GM12872 (cell line): Measurements from ENCODE around the gene CDHR5.

Source experiments
- CTCF ChIP-seq: IDR thresholded peaks from 3 replicates; pipeline ENCODE4 v1.5.1; 2011; ENCODE audit warnings: low read depth, mild to moderate bottlenecking, low read length, moderate library complexity; ENCODE audit not compliant: insufficient read depth

Gene CDHR5

DNA sequence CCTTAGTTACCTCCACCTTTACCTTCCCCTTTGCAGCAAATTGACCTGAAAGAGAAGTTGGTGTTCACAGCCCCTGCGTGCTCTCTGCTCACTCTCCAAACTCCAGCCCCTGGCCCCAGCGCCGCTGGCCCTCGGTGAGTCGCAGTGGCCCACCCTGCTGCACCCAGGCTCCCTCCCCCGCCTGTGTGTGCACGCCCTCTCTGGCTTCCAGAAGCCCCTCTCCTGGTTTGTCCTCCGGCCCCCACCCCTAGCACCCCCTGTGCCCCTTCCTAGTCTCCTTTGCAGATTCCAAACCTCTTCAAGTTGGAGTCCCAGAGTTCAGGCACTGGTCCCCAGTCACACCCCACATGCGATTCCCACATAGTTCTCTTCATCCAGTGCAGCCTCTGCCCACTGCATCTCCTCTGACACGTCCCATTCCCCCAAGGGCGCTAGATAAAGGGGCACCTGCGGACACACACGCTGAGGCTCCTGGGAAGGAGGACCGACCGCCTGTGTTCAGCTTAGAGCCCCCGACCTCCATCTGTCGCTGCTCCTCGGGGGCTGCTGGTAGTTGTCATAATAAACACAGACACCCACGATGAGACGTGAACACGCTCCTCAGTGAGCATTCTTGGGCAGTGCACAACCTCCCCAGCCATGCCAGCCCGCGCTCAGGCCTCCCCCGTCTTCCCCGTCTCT, 50.0 kb downstream of the CDHR5 start:
- TF ChIP-seq CTCF = no peak

- TF ChIP-seq CTCF = no peak
Observed at GRCh38 chr11:573146-573759, 51.5 kb downstream of the CDHR5 start.

GRCh38 chr11:571802-572185, 53.0 kb downstream of the CDHR5 start:
- no peak for TF ChIP-seq CTCF

DNA sequence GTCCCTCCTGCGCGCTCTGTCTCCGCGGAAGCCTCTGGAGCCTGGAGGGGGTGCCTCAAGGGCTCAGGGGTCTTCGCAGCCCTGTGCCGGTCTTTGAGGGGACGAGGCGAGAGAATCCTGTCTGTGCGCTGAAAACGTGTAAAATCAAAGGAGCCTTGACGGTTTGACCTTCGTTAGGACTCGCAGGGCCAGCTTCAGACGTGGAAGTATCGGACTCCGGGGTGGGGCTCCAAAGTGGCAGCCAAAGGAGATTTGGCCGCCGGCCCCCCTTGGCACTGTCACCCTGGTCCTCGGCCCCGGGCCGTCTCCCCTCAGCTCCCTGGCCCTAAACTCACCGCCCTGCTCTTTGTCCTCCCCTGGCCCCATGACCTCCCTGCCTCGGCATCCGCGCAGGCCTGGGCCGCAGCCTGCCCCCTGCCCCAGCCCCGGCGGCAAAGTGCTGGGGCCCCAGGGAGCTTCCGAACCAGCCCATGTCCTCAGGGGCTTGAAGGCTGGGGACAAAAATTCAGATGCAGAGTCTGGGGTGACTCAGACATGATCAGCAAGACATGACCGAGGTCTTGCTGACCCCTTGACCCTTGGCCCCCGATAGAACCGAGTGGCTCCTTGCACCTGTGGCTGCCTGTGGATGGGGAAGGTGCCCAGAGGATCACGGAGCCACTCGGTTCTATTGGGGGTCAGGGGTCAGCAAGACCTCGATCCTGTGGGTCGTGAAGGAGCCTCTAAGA, 55.4 kb downstream of the CDHR5 start:
- no peak for TF ChIP-seq CTCF

GRCh38 chr11:568306-569157, 56.2 kb downstream of the CDHR5 start:
- no peak for TF ChIP-seq CTCF

- TF ChIP-seq CTCF = no peak
Observed at GRCh38 chr11:567629-568292, 57.0 kb downstream of the CDHR5 start.
